Endodermal cell (in vitro differentiated cells): Measurements from ENCODE around the gene LATS2. TPM values are rescaled to one million over a fixed set of nuclear protein-coding genes. Genes with fewer than 3 reads are reported as not detected.
A peak's percentile ranks its signal among the peaks of the same experiment; 100 is the strongest.

Experiments
- DNase-seq: peaks from one replicate; pipeline ENCODE4 v3.0.0-alpha.2; 2017
- H3K27ac ChIP-seq: 2 replicates; pipeline ENCODE4 v1.5.1; 2013; ENCODE audit warnings: mild to moderate bottlenecking, low read depth, low read length, moderate library complexity
- H3K27me3 ChIP-seq: 2 replicates; pipeline ENCODE4 v1.6.1; 2013; ENCODE audit warnings: mild to moderate bottlenecking, low read length, moderate library complexity; ENCODE audit not compliant: insufficient read depth, control insufficient read depth, poor library complexity, severe bottlenecking
- H3K36me3 ChIP-seq: 2 replicates; pipeline ENCODE4 v1.7.0; 2013; ENCODE audit warnings: mild to moderate bottlenecking, low read length, moderate library complexity; ENCODE audit not compliant: control insufficient read depth, insufficient read depth
- H3K4me1 ChIP-seq: one replicate; pipeline ENCODE4 v1.7.0; 2013; ENCODE audit warnings: low read length; ENCODE audit not compliant: control insufficient read depth, insufficient read depth
- H3K4me3 ChIP-seq: 2 replicates; pipeline ENCODE4 v1.5.1; 2013; ENCODE audit warnings: mild to moderate bottlenecking, low read length, moderate library complexity
- H3K9ac ChIP-seq: 2 replicates; pipeline ENCODE4 v1.6.1; 2013; ENCODE audit warnings: mild to moderate bottlenecking, low read length, moderate library complexity; ENCODE audit not compliant: poor library complexity, severe bottlenecking; ENCODE audit errors: extremely low read depth
- H3K9me3 ChIP-seq: 2 replicates; pipeline ENCODE4 v1.6.1; 2013; ENCODE audit warnings: mild to moderate bottlenecking, low read length, moderate library complexity; ENCODE audit not compliant: control insufficient read depth
- H3K27ac Mint-ChIP-seq: 2 replicates; pipeline ENCODE4 v1.8.0; 2020; ENCODE audit warnings: mixed read lengths
- H3K27me3 Mint-ChIP-seq: 2 replicates; pipeline ENCODE4 v1.8.0; 2021; ENCODE audit warnings: mild to moderate bottlenecking, mixed read lengths; ENCODE audit not compliant: insufficient read depth
- H3K36me3 Mint-ChIP-seq: 2 replicates; pipeline ENCODE4 v1.8.0; 2020; ENCODE audit warnings: low read depth, mixed read lengths
- H3K4me1 Mint-ChIP-seq: 2 replicates; pipeline ENCODE4 v1.8.0; 2020; ENCODE audit warnings: mixed read lengths
- H3K4me3 Mint-ChIP-seq: 2 replicates; pipeline ENCODE4 v1.8.0; 2020; ENCODE audit warnings: mild to moderate bottlenecking, moderate library complexity, mixed read lengths
- H3K9me3 Mint-ChIP-seq: 2 replicates; pipeline ENCODE4 v1.8.0; 2020; ENCODE audit warnings: mild to moderate bottlenecking, mixed read lengths
- WGBS, 2 experiments: methylation state at CpG; one replicate each; pipeline versions ENCODE4 v1.1.5 to v1.1.7; 2013; ENCODE audit warnings: missing lambda C conversion rate in 2 of 2, mixed read lengths in 1 of 2; ENCODE audit not compliant: insufficient coverage in 1 of 2, insufficient read length in 1 of 2; 5-methylcytosine and 5-hydroxymethylcytosine counted together
- total RNA-seq, 2 donors: library from RNA; stranded (reverse); fragmentation: NEBNext Ultra II Directional in 1 of 2; extraction: Animal tissue kit (Norgen Biotek cat#: 25700) in 1 of 2; gene quantifications; 2 replicates in 1 of 2; 3 replicates in 1 of 2; pipeline ENCODE4 v1.2.1, GENCODE V29; 2021
- TF ChIP-seq, protein P1 (sequence below): fragments of 200-600 bp; sonication (generic); conservative IDR thresholded peaks from 2 replicates; pipeline ENCODE4 v1.5.0; 2021; ENCODE audit warnings: antibody characterized with exemption, mild to moderate bottlenecking

LATS2 gene
- total RNA-seq, 2 donors from 2014 or later = 26.2 to 35.4 TPM

DNA sequence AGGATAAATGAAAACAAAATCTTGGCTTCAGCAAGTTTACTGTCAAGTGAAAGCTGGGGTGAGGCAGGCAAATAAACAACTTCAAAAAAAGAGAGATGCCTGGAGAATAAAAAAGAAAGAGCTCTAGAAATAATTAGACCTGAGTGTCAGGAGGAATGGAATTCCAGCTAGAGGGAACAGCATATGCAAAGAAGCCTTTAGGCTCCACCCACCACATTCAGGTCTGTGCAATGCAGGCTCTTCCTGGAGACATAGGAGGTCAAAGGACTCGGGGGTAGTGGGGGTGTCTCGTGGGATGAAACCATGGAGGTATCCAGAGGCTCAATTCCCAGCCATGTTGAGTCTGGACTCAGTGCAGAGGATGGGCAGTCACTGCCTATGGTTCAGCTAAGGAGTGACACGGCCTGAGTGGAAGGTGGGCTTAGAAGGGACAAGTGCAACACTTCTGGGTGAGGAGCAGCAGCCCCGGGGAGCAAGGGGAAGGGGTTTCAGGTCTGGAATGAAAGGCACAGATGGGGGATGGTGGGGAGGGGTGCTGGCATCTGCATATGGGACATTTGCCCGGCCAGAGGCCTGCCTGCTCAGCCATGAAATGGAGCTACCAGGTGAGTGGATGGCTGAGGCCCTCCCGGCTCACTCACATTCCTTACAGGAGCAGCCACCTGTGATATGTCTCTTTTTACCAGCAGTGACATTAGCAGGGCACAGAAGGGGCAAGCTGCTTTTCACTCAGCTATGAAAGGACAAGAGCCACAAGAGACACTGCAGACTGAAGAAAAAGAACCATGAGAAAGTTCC is 12.3 kb downstream of the LATS2 start:
- no peaks in the 10 kb centered on the region for H3K9me3 ChIP-seq
- no peak for DNase-seq
- H3K27ac ChIP-seq = no peak overlapping the region
- H3K9me3 Mint-ChIP-seq = no peaks in the 10 kb centered on the region
- H3K4me3 Mint-ChIP-seq = no peak overlapping the region
- no peak overlapping the region for H3K4me3 ChIP-seq
- TF ChIP-seq, protein P1, sequence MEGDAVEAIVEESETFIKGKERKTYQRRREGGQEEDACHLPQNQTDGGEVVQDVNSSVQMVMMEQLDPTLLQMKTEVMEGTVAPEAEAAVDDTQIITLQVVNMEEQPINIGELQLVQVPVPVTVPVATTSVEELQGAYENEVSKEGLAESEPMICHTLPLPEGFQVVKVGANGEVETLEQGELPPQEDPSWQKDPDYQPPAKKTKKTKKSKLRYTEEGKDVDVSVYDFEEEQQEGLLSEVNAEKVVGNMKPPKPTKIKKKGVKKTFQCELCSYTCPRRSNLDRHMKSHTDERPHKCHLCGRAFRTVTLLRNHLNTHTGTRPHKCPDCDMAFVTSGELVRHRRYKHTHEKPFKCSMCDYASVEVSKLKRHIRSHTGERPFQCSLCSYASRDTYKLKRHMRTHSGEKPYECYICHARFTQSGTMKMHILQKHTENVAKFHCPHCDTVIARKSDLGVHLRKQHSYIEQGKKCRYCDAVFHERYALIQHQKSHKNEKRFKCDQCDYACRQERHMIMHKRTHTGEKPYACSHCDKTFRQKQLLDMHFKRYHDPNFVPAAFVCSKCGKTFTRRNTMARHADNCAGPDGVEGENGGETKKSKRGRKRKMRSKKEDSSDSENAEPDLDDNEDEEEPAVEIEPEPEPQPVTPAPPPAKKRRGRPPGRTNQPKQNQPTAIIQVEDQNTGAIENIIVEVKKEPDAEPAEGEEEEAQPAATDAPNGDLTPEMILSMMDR = no peak
- H3K27me3 ChIP-seq = no peaks in the 10 kb centered on the region
- H3K36me3 Mint-ChIP-seq = peaks cover 22% of the 10 kb centered on the region
- H3K4me1 Mint-ChIP-seq = peaks cover 3% of the 10 kb centered on the region
- peaks cover 65% of the 10 kb centered on the region for H3K36me3 ChIP-seq
- WGBS, 2 experiments = 78 to 93% methylated on average over 4 to 6 of the region's 6 CpGs
- no peaks in the 10 kb centered on the region for H3K27me3 Mint-ChIP-seq
- H3K9ac ChIP-seq = no peak overlapping the region
- H3K4me1 ChIP-seq = no peaks in the 10 kb centered on the region
- peak overlapping the region; percentile 83 for H3K27ac Mint-ChIP-seq

DNA sequence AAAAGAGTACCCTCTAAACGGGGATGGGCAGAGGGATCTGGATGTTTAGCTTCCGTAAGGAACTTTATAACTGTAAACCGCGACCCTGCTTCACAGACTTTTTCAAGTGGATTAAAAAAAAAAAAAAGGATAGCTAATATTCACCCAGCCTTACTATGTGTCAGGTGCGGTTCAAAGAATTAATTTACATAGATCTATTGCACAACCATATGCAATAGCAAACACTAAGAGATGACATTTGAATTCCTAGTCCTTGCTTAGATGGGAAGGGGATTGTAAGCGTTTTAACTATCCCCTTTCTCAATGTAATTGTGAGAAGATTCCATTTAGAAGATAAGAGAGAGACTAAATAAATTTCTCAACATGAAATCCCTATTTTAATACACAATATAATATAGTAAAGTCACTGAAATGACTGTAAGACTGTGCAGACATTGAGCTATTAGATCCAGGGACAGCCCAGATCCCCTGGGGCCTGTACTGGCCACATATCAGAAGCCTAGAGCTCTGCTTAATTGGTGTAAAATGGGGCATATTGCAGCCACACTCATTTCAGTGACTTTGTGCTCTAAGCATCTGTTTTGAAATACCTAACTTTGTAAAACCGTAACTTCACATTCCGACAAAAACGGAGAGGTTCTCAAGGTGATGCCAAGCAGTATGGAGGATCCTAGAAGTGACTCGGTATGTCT is 13.6 kb downstream of the LATS2 start:
- Mint-ChIP-seq H3K27ac (peak overlapping the region; percentile 30), H3K4me1 (peaks cover 3% of the 10 kb centered on the region), H3K36me3 (peaks cover 32% of the 10 kb centered on the region), H3K27me3 (no peaks in the 10 kb centered on the region), H3K4me3 (no peak overlapping the region), H3K9me3 (no peaks in the 10 kb centered on the region)
- 91 to 100% methylated on average over 6 to 8 of the region's 10 CpGs for WGBS, 2 experiments
- TF ChIP-seq, protein P1 = no peak
- Histone ChIP-seq H3K27me3 (no peaks in the 10 kb centered on the region), H3K9me3 (no peaks in the 10 kb centered on the region), H3K9ac (no peak overlapping the region), H3K36me3 (peaks cover 68% of the 10 kb centered on the region), H3K4me3 (no peak overlapping the region), H3K4me1 (no peaks in the 10 kb centered on the region), H3K27ac (no peak overlapping the region)
- no peak for DNase-seq

DNA sequence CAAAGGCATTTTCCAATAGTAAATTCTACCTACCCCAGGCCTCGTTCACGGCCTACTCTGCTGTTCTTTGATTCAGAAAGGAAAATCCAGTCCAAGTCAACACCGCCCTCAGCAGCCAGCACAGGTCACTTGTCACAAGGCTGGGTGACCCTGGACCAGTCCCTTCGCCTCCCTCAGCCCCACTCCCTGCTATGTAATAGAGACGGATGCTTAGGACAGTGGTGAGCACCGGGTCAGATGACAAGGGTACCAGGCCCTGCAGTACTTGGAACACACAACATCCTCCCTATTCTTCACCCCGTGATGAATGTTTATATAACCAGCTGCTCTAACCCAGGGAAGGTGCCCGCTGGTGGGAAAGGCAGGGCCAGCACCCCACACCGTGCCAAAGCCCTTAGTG is 14.3 kb downstream of the LATS2 start:
- H3K9me3 Mint-ChIP-seq = no peaks in the 10 kb centered on the region
- Histone ChIP-seq H3K27ac (no peak overlapping the region), H3K9ac (no peak overlapping the region), H3K4me1 (no peaks in the 10 kb centered on the region), H3K9me3 (no peaks in the 10 kb centered on the region), H3K27me3 (no peaks in the 10 kb centered on the region), H3K36me3 (peaks cover 74% of the 10 kb centered on the region), H3K4me3 (no peak overlapping the region)
- no peak overlapping the region for H3K27ac Mint-ChIP-seq
- TF ChIP-seq, protein P1 = no peak
- 94 to 100% methylated on average over 4 to 9 of the region's 9 CpGs for WGBS, 2 experiments
- DNase-seq = no peak
- no peaks in the 10 kb centered on the region for H3K27me3 Mint-ChIP-seq
- peaks cover 35% of the 10 kb centered on the region for H3K36me3 Mint-ChIP-seq
- H3K4me3 Mint-ChIP-seq = no peak overlapping the region
- peaks cover 3% of the 10 kb centered on the region for H3K4me1 Mint-ChIP-seq
